GM04504 (cell line): ENCODE data around the gene TXLNB.
"Not testable (repeated sequence)": the region's sequence is repeated elsewhere in the genome, so short reads cannot be mapped to it uniquely, and the experiment has no call there.

Experiments
- DNase-seq: peaks from one replicate; pipeline ENCODE4 v3.0.0-alpha.2; 2012; ENCODE audit warnings: low read depth

The TXLNB gene

GRCh38 chr6:139308936-139309603 is 17.3 kb upstream of the TXLNB start:
- no peak for DNase-seq

GRCh38 chr6:139308286-139308916 is 16.6 kb upstream of the TXLNB start:
- no peak for DNase-seq

DNA sequence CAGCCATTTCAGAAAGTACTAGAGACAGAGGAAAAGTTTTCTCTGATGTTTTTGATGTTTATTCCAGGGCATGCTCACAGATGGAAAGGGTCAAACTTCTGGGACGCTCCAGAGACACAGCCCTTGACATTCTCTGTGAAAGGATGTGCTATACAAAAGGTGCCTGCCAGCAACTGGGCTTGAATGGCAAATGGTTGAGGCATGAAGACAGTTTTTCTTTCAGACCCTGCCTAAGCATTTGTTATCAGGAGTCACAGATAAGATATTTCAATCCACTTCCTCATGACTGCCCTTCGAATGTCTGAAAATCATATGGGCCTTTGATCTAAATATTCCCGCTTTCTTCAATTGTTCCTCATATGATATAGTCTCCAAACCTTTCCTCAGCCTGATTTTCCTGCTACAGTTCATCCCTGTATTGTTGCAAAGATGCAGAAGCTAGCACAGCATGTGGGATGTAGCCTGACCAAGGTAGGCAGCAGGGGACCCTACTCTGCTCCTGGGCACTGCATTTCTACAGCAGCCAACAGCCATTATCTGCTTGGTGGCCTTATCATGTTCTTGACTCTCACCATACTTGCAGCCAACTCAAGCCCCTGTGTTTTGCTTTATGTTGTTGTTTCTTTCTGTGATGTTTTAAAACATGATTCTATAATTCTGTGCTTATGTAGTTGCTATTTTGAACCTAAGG is 14.6 kb upstream of the TXLNB start:
- no peak for DNase-seq

DNA sequence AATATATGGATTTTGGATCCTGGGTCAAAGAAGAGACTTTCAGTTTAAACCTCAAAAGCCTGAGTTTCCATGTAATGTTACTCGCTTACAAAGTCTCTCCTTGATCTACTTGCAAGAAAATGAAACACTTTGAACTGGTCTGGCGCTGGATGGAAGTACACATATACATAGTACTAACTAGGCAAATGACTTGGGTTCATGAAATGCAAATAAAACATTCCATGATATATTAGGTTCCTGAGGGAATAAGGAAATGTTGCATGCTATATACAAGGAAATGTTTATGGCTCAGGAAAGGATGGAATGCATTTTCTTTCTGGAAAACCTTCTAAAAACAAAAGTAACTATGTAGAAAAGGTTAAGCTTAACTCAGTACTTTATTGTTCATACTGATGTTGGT is 11.4 kb upstream of the TXLNB start:
- DNase-seq = no peak

DNA sequence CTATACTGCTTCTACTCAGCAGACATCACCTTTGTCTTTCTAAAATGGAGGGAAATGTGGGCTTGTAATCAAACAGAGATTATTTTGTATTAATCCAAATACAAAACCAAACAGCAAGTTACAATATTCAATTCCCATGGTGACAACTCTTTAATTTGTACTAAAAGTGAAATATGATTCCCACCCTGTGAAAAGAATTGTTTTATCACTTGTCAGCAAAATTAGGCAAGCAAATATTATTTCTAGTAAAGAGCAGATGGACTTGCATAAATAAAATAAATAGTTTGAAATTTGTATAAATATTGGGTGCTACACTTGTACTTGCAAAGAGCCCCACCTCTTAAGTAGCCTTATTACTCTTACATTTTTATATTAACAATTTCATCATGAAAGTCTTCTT is 6.1 kb upstream of the TXLNB start:
- no peak for DNase-seq

GRCh38 chr6:139296927-139297326 is 5.1 kb upstream of the TXLNB start:
- no peak for DNase-seq

DNA sequence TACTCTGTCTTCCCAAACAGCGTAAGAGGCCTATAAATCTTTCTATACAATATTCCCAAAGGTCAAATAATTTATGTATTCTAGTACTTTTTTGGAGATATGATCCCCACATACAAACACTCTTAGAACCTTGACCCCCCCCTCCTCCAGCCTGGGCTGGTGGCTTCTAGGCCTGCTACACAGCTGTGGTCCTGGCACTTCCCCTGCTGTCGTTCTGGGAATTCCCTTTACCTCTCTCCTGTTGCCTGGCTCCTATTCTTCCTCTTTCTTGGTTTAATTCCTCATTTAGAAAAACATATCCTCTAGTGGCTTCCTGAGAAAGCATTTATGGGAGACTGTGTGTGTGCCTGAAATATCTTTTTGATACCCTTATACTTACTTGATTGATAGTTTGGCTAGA is 4.1 kb upstream of the TXLNB start:
- no peak for DNase-seq

- DNase-seq = no peak
These were observed 2.3 kb upstream of the TXLNB start for GRCh38 chr6:139294090-139294489.

DNA sequence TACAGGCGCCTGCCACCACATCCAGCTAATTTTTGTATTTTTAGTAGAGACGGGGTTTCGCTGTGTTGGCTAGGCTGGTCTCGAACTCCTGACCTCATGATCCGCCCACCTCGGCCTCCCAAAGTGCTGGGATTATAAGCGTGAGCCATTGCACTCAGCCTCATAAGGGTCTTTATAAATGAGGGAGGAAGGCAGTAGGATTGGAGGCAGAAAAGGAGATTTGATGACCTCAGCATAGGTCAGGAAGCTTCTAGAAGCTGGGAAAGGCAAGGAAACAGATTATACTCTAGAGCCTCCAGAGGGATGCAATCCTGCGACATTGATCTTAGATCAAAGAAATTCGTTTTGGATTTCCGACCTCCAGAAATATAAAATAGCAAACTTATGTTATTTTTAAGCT is 1.4 kb upstream of the TXLNB start:
- not testable (repeated sequence) for DNase-seq

DNA sequence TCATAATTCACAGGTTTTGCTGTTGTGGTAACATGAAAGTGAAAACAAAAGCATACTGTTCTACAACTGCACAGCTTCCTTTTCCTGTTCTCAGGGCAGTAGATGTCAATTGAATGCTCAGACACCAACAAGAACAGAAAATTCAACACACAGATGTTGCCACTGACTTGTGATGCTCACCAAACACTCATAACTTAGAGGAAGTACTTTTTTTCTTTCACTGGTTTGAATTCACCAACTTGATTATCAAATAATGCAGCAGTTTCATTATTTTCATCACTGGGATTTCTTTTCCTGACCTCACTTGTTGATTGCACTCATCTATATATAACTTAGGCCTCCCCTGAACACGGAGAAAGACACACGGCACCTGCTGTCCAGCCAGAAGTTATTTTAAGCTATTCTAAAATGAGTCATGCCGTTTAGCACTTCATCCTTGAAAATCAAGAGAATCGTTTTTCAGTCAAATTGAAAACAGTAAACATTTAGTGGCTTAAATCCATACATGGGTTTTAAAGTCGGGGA is 949 bp downstream of the TXLNB start:
- DNase-seq = no peak

GRCh38 chr6:139289233-139289632 is 2.6 kb downstream of the TXLNB start:
- no peak for DNase-seq

GRCh38 chr6:139288496-139289040 is 3.2 kb downstream of the TXLNB start:
- no peak for DNase-seq

DNA sequence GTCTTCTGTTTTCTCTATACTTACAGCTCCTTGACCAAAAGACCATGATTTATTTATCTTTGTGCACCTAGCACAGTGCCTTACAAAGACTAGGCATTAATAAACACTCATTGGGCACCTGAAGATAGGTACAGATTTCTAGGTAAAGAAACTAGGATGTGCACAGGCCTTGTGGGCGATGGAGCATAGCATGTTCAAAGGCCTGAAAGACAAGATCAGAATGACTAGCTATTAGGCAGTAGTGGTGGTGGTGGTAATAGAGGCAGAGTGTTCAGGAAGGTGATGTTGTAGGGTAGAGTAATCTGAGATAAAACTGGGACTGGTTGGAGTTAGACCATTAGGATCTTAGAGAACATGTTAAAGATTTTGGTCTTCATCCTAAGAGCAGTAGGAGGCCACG is 3.9 kb downstream of the TXLNB start:
- no peak for DNase-seq

- DNase-seq = not testable (repeated sequence)
These were observed 5.4 kb downstream of the TXLNB start for GRCh38 chr6:139286438-139286837.

DNA sequence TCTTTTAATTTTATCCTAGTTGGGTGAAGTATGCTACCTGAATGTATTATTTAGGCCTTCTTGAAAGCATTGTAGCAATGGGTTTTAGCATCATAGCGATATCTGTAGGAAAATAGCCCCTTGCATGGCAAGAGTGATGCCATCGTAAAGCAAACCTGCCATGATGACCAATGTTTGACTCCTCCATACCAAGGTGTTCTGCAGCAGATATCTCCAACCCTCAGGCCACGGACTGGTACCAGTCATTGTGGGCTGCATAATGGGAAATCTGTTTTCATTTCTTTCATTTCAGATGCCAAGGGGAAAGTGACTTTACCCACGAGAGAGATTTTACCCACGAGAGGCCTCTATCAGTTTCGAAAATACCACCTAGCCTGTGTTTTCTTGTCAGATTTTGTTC is 6.2 kb downstream of the TXLNB start:
- no peak for DNase-seq

GRCh38 chr6:139284789-139285188 is 7.0 kb downstream of the TXLNB start:
- no peak for DNase-seq

DNA sequence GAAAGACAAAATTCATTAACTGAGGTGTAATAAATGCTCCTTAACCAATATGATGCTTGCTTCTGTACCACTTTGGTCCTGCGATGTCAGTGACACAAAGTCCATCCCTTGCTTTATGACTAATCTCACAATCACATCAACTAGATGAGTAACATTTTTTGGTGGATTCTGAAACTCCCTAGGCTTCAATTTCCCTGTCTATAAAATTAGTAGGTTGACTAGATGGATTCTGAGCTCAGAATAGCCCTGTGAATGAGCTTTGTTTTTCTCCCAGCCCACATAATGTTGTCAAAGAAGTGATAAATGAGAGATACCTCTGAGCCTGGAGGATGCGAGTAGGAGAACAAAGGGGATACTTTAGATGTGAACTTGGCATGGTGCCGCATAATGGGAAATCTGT is 9.1 kb downstream of the TXLNB start:
- DNase-seq = no peak

- no peak for DNase-seq
These were observed 13.6 kb downstream of the TXLNB start for GRCh38 chr6:139278190-139278589.

GRCh38 chr6:139277587-139277986 is 14.2 kb downstream of the TXLNB start:
- DNase-seq = no peak

DNA sequence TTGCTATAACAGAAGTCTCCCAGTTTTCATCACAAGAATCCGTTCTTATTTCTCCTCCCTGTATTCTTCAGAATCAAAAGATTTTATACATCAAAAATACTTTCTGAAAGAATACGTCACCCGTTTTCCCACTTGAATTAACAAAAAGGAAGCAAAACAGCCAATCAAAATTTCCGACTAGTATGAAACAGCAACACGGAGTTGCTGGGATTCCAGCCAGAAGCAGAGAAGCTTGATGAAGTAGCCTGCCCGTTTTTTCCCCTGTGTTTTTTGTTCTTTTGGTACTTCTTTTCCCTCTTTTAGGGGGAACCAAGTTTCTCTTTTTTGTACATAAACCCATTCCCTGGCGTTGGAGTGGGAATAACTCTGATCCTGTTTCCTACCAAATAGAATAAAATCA is 14.6 kb downstream of the TXLNB start:
- no peak for DNase-seq

DNA sequence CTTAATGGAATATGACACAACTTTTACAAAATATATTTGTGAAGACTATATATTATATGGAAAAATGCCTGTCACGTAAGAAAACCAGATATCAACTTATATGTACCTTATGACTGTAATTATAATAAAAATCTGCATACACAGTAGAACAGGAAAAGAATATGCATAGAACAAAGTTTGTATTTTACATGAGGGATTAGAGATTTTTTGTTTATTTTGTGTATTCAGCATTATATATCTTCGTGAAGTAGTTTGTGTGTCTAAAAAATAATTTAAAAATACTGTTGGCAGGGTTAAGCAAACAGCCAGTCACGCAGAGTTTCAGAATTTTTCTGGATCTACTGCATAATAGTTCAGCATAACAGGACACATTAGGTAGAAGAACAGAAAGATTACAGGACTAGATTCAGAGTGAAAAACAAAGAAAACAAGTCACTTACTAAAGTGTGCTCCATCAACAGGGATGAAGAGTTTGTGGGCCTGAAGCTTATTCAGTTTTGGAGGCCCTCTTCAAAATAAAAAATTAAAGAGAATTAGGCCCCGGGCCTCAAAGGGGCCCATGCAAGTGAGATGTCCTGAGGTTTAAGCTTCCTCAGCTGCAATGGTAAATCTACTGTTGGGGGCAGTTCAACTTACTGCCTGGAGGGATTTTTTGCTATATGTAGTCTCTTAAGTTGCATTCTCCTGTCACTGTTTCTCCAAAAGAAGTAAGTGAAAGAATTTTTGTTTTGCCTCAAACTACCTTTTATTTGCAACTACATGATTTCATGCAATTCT is 16.3 kb downstream of the TXLNB start:
- DNase-seq = no peak

- no peak for DNase-seq
These were observed 20.7 kb downstream of the TXLNB start for GRCh38 chr6:139271056-139271455.
